Ishikawa (cell line): ENCODE results near the gene CNN3.

Experiments used
- CEBPB ChIP-seq: IDR thresholded peaks from 2 replicates; pipeline ENCODE4 v1.6.1; 2012
- EGR1 ChIP-seq: IDR thresholded peaks from 2 replicates; pipeline ENCODE4 v1.6.1; 2012
- EP300 ChIP-seq: IDR thresholded peaks from 2 replicates; pipeline ENCODE4 v1.6.1; 2012; ENCODE audit warnings: borderline replicate concordance
- REST ChIP-seq: IDR thresholded peaks from 2 replicates; pipeline ENCODE4 v1.6.1; 2012; ENCODE audit warnings: low read depth, mild to moderate bottlenecking
- TAF1 ChIP-seq: IDR thresholded peaks from 2 replicates; pipeline ENCODE4 v1.6.1; 2012; ENCODE audit warnings: low read depth, mild to moderate bottlenecking
- TEAD4 ChIP-seq: IDR thresholded peaks from 2 replicates; pipeline ENCODE4 v1.6.1; 2012
- YY1 ChIP-seq: IDR thresholded peaks from 2 replicates; pipeline ENCODE4 v1.6.1; 2012; ENCODE audit warnings: low read depth
- ZBTB7A ChIP-seq: IDR thresholded peaks from 2 replicates; pipeline ENCODE4 v1.6.1; 2012; ENCODE audit warnings: low read depth

The CNN3 gene

GRCh38 chr1:94851571-94851970, 75.3 kb downstream of the CNN3 start:
- TF ChIP-seq ZBTB7A (no peak), TAF1 (no peak), YY1 (no peak), TEAD4 (no peak), EGR1 (no peak), CEBPB (no peak), EP300 (no peak), REST (no peak)
